ENCODE results near the gene PTK6. TPM values are rescaled to one million over a fixed set of nuclear protein-coding genes. Genes with fewer than 3 reads are reported as not detected.

Gene PTK6
- total RNA-seq, 1 donor from 2014 or later: 0.13 TPM

DNA sequence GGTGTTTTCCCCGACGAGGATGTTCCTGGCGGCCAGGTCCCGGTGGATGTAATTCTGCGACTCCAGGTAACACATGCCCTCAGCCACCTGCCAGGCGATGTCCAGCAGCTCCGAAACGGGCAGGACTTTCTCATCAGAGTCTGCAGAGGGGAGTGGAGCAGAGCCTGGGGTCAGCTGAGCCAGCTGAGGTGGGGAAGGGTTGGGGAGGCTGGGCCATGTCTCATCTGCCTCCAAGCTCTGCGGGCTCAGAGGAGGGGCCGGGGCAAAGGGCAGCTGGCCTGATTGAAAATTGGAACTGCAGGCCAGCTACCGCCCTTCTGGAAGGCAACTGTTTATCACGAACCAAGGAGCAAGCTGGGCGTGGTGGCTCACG lies 6.4 kb downstream of the PTK6 start:
- Mint-ChIP-seq H3K9me3 (ENCODE audit: unreplicated experiment) (no peaks in the 10 kb centered on the region), H3K4me3 (ENCODE audit: unreplicated experiment) (no peak overlapping the region), H3K4me1 (ENCODE audit: unreplicated experiment) (no peaks in the 10 kb centered on the region), H3K27ac (ENCODE audit: unreplicated experiment) (no peak overlapping the region), H3K36me3 (ENCODE audit: unreplicated experiment) (no peaks in the 10 kb centered on the region), H3K27me3 (ENCODE audit: unreplicated experiment) (no peaks in the 10 kb centered on the region)
- DNase-seq (ENCODE audit: extremely low spot score, unreplicated experiment): no peak
- no peak for TF ChIP-seq CTCF (IDR thresholded peaks at IDR 0.05)

- H3K4me1 Mint-ChIP-seq (ENCODE audit: unreplicated experiment): no peaks in the 10 kb centered on the region
- DNase-seq (ENCODE audit: extremely low spot score, unreplicated experiment): no peak
- no peak overlapping the region for H3K27ac Mint-ChIP-seq (ENCODE audit: unreplicated experiment)
- H3K27me3 Mint-ChIP-seq (ENCODE audit: unreplicated experiment): no peaks in the 10 kb centered on the region
- no peak for TF ChIP-seq CTCF (IDR thresholded peaks at IDR 0.05)
- H3K36me3 Mint-ChIP-seq (ENCODE audit: unreplicated experiment): no peaks in the 10 kb centered on the region
- H3K9me3 Mint-ChIP-seq (ENCODE audit: unreplicated experiment): no peaks in the 10 kb centered on the region
- H3K4me3 Mint-ChIP-seq (ENCODE audit: unreplicated experiment): no peak overlapping the region
These were observed 7.1 kb downstream of the PTK6 start for GRCh38 chr20:63529861-63530787.

DNA sequence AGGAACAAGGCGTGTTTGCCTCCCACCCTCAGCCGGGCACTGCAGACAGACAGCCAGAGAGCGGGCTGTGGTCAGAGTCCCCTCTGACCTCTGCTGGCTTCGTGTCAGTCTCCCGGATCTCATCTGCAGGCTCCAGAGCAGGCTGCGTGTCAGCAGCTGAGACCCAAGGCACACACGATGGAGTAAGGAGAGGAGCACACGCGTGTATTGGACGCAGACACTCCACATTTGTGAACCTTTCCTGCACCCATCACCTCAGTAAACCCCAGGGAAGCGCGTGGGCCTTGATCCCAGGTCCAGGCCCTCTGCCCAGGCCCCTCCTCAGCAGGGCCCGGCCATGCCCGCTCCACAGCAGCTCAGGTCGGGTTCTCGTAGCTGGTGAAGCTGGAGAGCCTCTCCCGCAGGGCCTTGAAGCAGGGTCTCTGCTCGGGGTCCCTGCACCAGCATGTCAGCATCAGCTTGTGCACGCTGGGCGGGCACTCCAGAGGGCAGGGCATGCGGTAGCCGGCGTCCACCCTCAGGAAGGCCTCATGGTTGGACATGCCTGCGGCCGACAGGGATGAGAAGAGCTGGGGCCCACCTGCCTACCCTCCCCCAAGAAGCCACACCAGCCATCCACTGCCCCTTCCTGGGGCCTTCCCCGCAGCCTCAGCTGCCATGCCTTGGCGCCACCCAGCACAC lies 7.9 kb downstream of the PTK6 start:
- H3K27ac Mint-ChIP-seq (ENCODE audit: unreplicated experiment): no peak overlapping the region
- H3K27me3 Mint-ChIP-seq (ENCODE audit: unreplicated experiment): no peaks in the 10 kb centered on the region
- DNase-seq (ENCODE audit: extremely low spot score, unreplicated experiment): no peak
- TF ChIP-seq CTCF (IDR thresholded peaks at IDR 0.05): no peak
- no peaks in the 10 kb centered on the region for H3K36me3 Mint-ChIP-seq (ENCODE audit: unreplicated experiment)
- no peak overlapping the region for H3K4me3 Mint-ChIP-seq (ENCODE audit: unreplicated experiment)
- no peaks in the 10 kb centered on the region for H3K4me1 Mint-ChIP-seq (ENCODE audit: unreplicated experiment)
- H3K9me3 Mint-ChIP-seq (ENCODE audit: unreplicated experiment): no peaks in the 10 kb centered on the region

DNA sequence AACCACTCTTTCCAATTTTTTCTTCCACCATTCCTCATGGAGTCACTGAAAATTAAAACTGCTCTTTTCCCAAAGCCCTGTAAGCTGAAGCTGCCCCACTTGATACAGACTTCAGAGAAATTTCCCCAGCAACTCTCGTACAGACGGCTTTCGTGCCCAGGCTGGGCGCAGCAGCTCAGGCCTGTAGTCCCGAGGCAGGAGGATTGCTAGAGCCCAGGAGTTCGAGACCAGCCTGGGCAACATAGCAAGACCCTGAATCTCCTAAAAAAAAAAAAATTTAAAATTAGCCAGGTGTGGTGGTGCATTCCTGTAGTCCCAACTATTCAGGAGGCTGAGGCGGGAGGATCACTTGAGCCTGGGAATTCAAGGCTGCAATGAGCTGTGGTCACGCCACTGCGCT lies 10.0 kb downstream of the PTK6 start:
- Mint-ChIP-seq H3K36me3 (ENCODE audit: unreplicated experiment) (peaks cover 11% of the 10 kb centered on the region), H3K27me3 (ENCODE audit: unreplicated experiment) (no peaks in the 10 kb centered on the region), H3K9me3 (ENCODE audit: unreplicated experiment) (no peaks in the 10 kb centered on the region), H3K4me3 (ENCODE audit: unreplicated experiment) (no peak overlapping the region), H3K27ac (ENCODE audit: unreplicated experiment) (no peak overlapping the region), H3K4me1 (ENCODE audit: unreplicated experiment) (peaks cover 6% of the 10 kb centered on the region)
- no peak for TF ChIP-seq CTCF (IDR thresholded peaks at IDR 0.05)
- no peak for DNase-seq (ENCODE audit: extremely low spot score, unreplicated experiment)

DNA sequence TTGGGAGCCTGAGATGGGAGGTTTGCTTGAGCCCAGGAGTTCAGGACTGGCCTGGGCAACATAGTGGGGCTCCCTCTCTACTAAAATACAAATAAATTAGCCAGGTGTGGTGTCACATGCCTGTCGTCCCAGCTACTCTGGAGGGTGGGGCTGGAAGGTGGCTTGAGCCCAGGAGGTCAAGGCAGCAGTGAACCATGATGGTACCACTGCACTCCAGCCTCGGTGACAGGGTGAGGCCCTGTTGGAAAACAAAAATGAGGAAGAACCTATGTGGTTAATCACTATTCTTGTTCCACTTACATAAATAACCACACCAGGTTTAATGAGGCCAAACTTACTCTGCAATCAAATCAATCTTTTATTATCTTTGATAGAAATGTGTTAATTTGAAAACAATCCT lies 11.2 kb downstream of the PTK6 start:
- no peak for DNase-seq (ENCODE audit: extremely low spot score, unreplicated experiment)
- Mint-ChIP-seq H3K36me3 (ENCODE audit: unreplicated experiment) (peaks cover 11% of the 10 kb centered on the region), H3K9me3 (ENCODE audit: unreplicated experiment) (no peaks in the 10 kb centered on the region), H3K27ac (ENCODE audit: unreplicated experiment) (no peak overlapping the region), H3K27me3 (ENCODE audit: unreplicated experiment) (no peaks in the 10 kb centered on the region), H3K4me3 (ENCODE audit: unreplicated experiment) (no peak overlapping the region), H3K4me1 (ENCODE audit: unreplicated experiment) (peaks cover 9% of the 10 kb centered on the region)
- TF ChIP-seq CTCF (IDR thresholded peaks at IDR 0.05): no peak
